Measurements from ENCODE around the gene TFPI2.

The TFPI2 gene

DNA sequence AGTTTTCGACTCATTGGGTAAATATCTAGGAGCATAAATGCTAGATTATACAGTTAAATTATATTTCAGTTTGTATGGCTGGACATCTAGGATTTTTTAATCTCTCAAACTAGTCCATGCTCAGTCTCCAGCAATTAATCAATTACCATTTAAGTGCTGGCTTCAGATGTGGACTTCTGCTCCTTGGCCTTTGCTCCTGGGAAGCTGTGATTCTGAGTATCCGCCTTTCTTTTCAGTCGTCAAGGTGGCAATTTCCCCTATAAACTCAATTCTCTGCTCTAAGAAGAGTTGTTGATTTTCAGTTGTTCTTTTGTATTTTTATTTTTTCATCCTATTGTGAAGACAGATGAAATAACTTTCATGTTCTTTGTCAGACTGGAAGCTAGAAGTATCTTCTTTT is 23.7 kb downstream of the TFPI2 start:
- H2AFZ ChIP-seq (ENCODE audit: insufficient read depth, low read length, poor library complexity) = no peak overlapping the region
- H2BK12ac ChIP-seq (ENCODE audit: low read length) = no peak overlapping the region
- no peaks in the 10 kb centered on the region for H3K9me3 ChIP-seq (ENCODE audit: insufficient read depth, low read depth, low read length)
- H3K4me3 ChIP-seq (ENCODE audit: low read depth, low read length) = no peak overlapping the region
- no peak overlapping the region for H3K18ac ChIP-seq (ENCODE audit: low read length)
- H3K36me3 ChIP-seq (ENCODE audit: control insufficient read depth in 1 of 2, insufficient read depth in 2 of 2, low read length in 2 of 2) = no peaks in the 10 kb centered on the region
- H2BK5ac ChIP-seq (ENCODE audit: low read depth, low read length, poor library complexity) = no peak overlapping the region
- H4K12ac ChIP-seq (ENCODE audit: low read depth, low read length) = no peak overlapping the region
- H3K4ac ChIP-seq (ENCODE audit: low read depth, low read length) = no peak overlapping the region
- WGBS (ENCODE audit: extremely low coverage, insufficient coverage, insufficient read length) = no CpG with 5 or more reads among the region's 3 CpGs
- no peak overlapping the region for H4K91ac ChIP-seq (ENCODE audit: low read depth, low read length)
- no peaks in the 10 kb centered on the region for H3K79me2 ChIP-seq (ENCODE audit: control insufficient read depth, insufficient read depth, low read length, poor library complexity)
- H3K4me2 ChIP-seq (ENCODE audit: low read length) = no peak overlapping the region
- H3K23ac ChIP-seq (ENCODE audit: low read length) = no peak overlapping the region
- no peak overlapping the region for H3K9ac ChIP-seq (ENCODE audit: low read length)
- no peak overlapping the region for H2BK120ac ChIP-seq (ENCODE audit: insufficient read depth, low read length, poor library complexity)
- H3K27ac ChIP-seq (ENCODE audit: low read depth, low read length) = no peak overlapping the region
- H3K4me1 ChIP-seq (ENCODE audit: control insufficient read depth in 1 of 2, insufficient read depth in 2 of 2, low read length in 2 of 2) = no peaks in the 10 kb centered on the region
- no peak overlapping the region for H3K14ac ChIP-seq (ENCODE audit: low read length)
- H3K79me1 ChIP-seq (ENCODE audit: low read length) = no peaks in the 10 kb centered on the region
- H4K8ac ChIP-seq (ENCODE audit: low read depth, low read length) = no peak overlapping the region
- no peak overlapping the region for H2AK5ac ChIP-seq (ENCODE audit: low read length)
- H3K27me3 ChIP-seq (ENCODE audit: insufficient read depth, low read length) = no peaks in the 10 kb centered on the region
- DNase-seq = no peak

GRCh38 chr7:93862651-93863050 is 27.9 kb downstream of the TFPI2 start:
- no peak overlapping the region for H4K91ac ChIP-seq (ENCODE audit: low read depth, low read length)
- no peak overlapping the region for H3K18ac ChIP-seq (ENCODE audit: low read length)
- no peak overlapping the region for H3K4me2 ChIP-seq (ENCODE audit: low read length)
- no CpG with 5 or more reads among the region's 2 CpGs for WGBS (ENCODE audit: extremely low coverage, insufficient coverage, insufficient read length)
- no peaks in the 10 kb centered on the region for H3K27me3 ChIP-seq (ENCODE audit: insufficient read depth, low read length)
- no peak overlapping the region for H3K14ac ChIP-seq (ENCODE audit: low read length)
- no peak overlapping the region for H2AK5ac ChIP-seq (ENCODE audit: low read length)
- no peak overlapping the region for H2BK120ac ChIP-seq (ENCODE audit: insufficient read depth, low read length, poor library complexity)
- H3K9me3 ChIP-seq (ENCODE audit: insufficient read depth, low read depth, low read length) = no peaks in the 10 kb centered on the region
- H2BK12ac ChIP-seq (ENCODE audit: low read length) = no peak overlapping the region
- no peak overlapping the region for H3K23ac ChIP-seq (ENCODE audit: low read length)
- no peak overlapping the region for H4K8ac ChIP-seq (ENCODE audit: low read depth, low read length)
- H2AFZ ChIP-seq (ENCODE audit: insufficient read depth, low read length, poor library complexity) = no peak overlapping the region
- DNase-seq = peak in 1 of 2 donors; percentile 58
- no peak overlapping the region for H4K12ac ChIP-seq (ENCODE audit: low read depth, low read length)
- H3K4me1 ChIP-seq (ENCODE audit: control insufficient read depth in 1 of 2, insufficient read depth in 2 of 2, low read length in 2 of 2) = no peaks in the 10 kb centered on the region
- no peak overlapping the region for H2BK5ac ChIP-seq (ENCODE audit: low read depth, low read length, poor library complexity)
- H3K79me1 ChIP-seq (ENCODE audit: low read length) = no peaks in the 10 kb centered on the region
- no peak overlapping the region for H3K4ac ChIP-seq (ENCODE audit: low read depth, low read length)
- no peak overlapping the region for H3K27ac ChIP-seq (ENCODE audit: low read depth, low read length)
- no peak overlapping the region for H3K9ac ChIP-seq (ENCODE audit: low read length)
- no peaks in the 10 kb centered on the region for H3K79me2 ChIP-seq (ENCODE audit: control insufficient read depth, insufficient read depth, low read length, poor library complexity)
- H3K4me3 ChIP-seq (ENCODE audit: low read depth, low read length) = no peak overlapping the region
- no peaks in the 10 kb centered on the region for H3K36me3 ChIP-seq (ENCODE audit: control insufficient read depth in 1 of 2, insufficient read depth in 2 of 2, low read length in 2 of 2)

GRCh38 chr7:93861325-93861949 is 29.1 kb downstream of the TFPI2 start:
- no peaks in the 10 kb centered on the region for H3K9me3 ChIP-seq (ENCODE audit: insufficient read depth, low read depth, low read length)
- no peak overlapping the region for H3K27ac ChIP-seq (ENCODE audit: low read depth, low read length)
- H3K79me2 ChIP-seq (ENCODE audit: control insufficient read depth, insufficient read depth, low read length, poor library complexity) = no peaks in the 10 kb centered on the region
- no peak overlapping the region for H2BK5ac ChIP-seq (ENCODE audit: low read depth, low read length, poor library complexity)
- H3K36me3 ChIP-seq (ENCODE audit: control insufficient read depth in 1 of 2, insufficient read depth in 2 of 2, low read length in 2 of 2) = no peaks in the 10 kb centered on the region
- H3K4me3 ChIP-seq (ENCODE audit: low read depth, low read length) = no peak overlapping the region
- no peak overlapping the region for H3K9ac ChIP-seq (ENCODE audit: low read length)
- no peak overlapping the region for H2BK120ac ChIP-seq (ENCODE audit: insufficient read depth, low read length, poor library complexity)
- H3K18ac ChIP-seq (ENCODE audit: low read length) = no peak overlapping the region
- no peak overlapping the region for H4K91ac ChIP-seq (ENCODE audit: low read depth, low read length)
- H2BK12ac ChIP-seq (ENCODE audit: low read length) = no peak overlapping the region
- no peak overlapping the region for H3K4me2 ChIP-seq (ENCODE audit: low read length)
- H4K12ac ChIP-seq (ENCODE audit: low read depth, low read length) = no peak overlapping the region
- no peak overlapping the region for H3K4ac ChIP-seq (ENCODE audit: low read depth, low read length)
- DNase-seq = peak in 1 of 2 donors; percentile 14
- no peak overlapping the region for H2AK5ac ChIP-seq (ENCODE audit: low read length)
- H3K4me1 ChIP-seq (ENCODE audit: control insufficient read depth in 1 of 2, insufficient read depth in 2 of 2, low read length in 2 of 2) = no peaks in the 10 kb centered on the region
- H3K14ac ChIP-seq (ENCODE audit: low read length) = no peak overlapping the region
- no peak overlapping the region for H3K23ac ChIP-seq (ENCODE audit: low read length)
- H2AFZ ChIP-seq (ENCODE audit: insufficient read depth, low read length, poor library complexity) = no peak overlapping the region
- H3K79me1 ChIP-seq (ENCODE audit: low read length) = no peaks in the 10 kb centered on the region
- no peaks in the 10 kb centered on the region for H3K27me3 ChIP-seq (ENCODE audit: insufficient read depth, low read length)
- no CpG with 5 or more reads among the region's 4 CpGs for WGBS (ENCODE audit: extremely low coverage, insufficient coverage, insufficient read length)
- no peak overlapping the region for H4K8ac ChIP-seq (ENCODE audit: low read depth, low read length)

GRCh38 chr7:93860261-93860660 is 30.3 kb downstream of the TFPI2 start:
- H3K27me3 ChIP-seq (ENCODE audit: insufficient read depth, low read length) = no peaks in the 10 kb centered on the region
- H3K23ac ChIP-seq (ENCODE audit: low read length) = no peak overlapping the region
- no peaks in the 10 kb centered on the region for H3K4me1 ChIP-seq (ENCODE audit: control insufficient read depth in 1 of 2, insufficient read depth in 2 of 2, low read length in 2 of 2)
- no peaks in the 10 kb centered on the region for H3K79me1 ChIP-seq (ENCODE audit: low read length)
- no peak overlapping the region for H2BK5ac ChIP-seq (ENCODE audit: low read depth, low read length, poor library complexity)
- H3K4ac ChIP-seq (ENCODE audit: low read depth, low read length) = no peak overlapping the region
- H3K4me3 ChIP-seq (ENCODE audit: low read depth, low read length) = no peak overlapping the region
- no peak overlapping the region for H3K9ac ChIP-seq (ENCODE audit: low read length)
- no peaks in the 10 kb centered on the region for H3K9me3 ChIP-seq (ENCODE audit: insufficient read depth, low read depth, low read length)
- H3K27ac ChIP-seq (ENCODE audit: low read depth, low read length) = no peak overlapping the region
- H3K4me2 ChIP-seq (ENCODE audit: low read length) = no peak overlapping the region
- no peak overlapping the region for H3K14ac ChIP-seq (ENCODE audit: low read length)
- WGBS (ENCODE audit: extremely low coverage, insufficient coverage, insufficient read length) = no CpG with 5 or more reads among the region's 1 CpG
- no peak overlapping the region for H2AFZ ChIP-seq (ENCODE audit: insufficient read depth, low read length, poor library complexity)
- H2BK12ac ChIP-seq (ENCODE audit: low read length) = no peak overlapping the region
- no peak for DNase-seq
- H3K18ac ChIP-seq (ENCODE audit: low read length) = no peak overlapping the region
- no peak overlapping the region for H4K91ac ChIP-seq (ENCODE audit: low read depth, low read length)
- H4K12ac ChIP-seq (ENCODE audit: low read depth, low read length) = no peak overlapping the region
- no peaks in the 10 kb centered on the region for H3K36me3 ChIP-seq (ENCODE audit: control insufficient read depth in 1 of 2, insufficient read depth in 2 of 2, low read length in 2 of 2)
- H2BK120ac ChIP-seq (ENCODE audit: insufficient read depth, low read length, poor library complexity) = no peak overlapping the region
- no peak overlapping the region for H4K8ac ChIP-seq (ENCODE audit: low read depth, low read length)
- no peak overlapping the region for H2AK5ac ChIP-seq (ENCODE audit: low read length)
- H3K79me2 ChIP-seq (ENCODE audit: control insufficient read depth, insufficient read depth, low read length, poor library complexity) = no peaks in the 10 kb centered on the region

Data from trophoblast cell (in vitro differentiated cells and primary cell).